GM12873 (cell line): Measurements from ENCODE around the gene WDR86.

Source experiments
- CTCF ChIP-seq: IDR thresholded peaks from 2 replicates; pipeline ENCODE4 v1.5.1; 2012; ENCODE audit warnings: low read depth, mild to moderate bottlenecking, moderate library complexity, low read length, control low read depth; ENCODE audit not compliant: insufficient read depth; ENCODE audit errors: missing control alignments

Gene WDR86

GRCh38 chr7:151386301-151387160, 23.3 kb downstream of the WDR86 start:
- TF ChIP-seq CTCF: no peak

GRCh38 chr7:151385626-151386300, 24.1 kb downstream of the WDR86 start:
- TF ChIP-seq CTCF: no peak

GRCh38 chr7:151384776-151385625, 24.8 kb downstream of the WDR86 start:
- TF ChIP-seq CTCF: no peak

GRCh38 chr7:151384352-151384697, 25.5 kb downstream of the WDR86 start:
- no peak for TF ChIP-seq CTCF

- no peak for TF ChIP-seq CTCF
Measured at GRCh38 chr7:151383638-151384351, 26.0 kb downstream of the WDR86 start.

GRCh38 chr7:151382079-151382885, 27.6 kb downstream of the WDR86 start:
- no peak for TF ChIP-seq CTCF
